Bronchial epithelial cell (primary cell): ENCODE results near the gene LINS1. TPM values are rescaled to one million over a fixed set of nuclear protein-coding genes. Genes with fewer than 3 reads are reported as not detected.

Experiments
- DNase-seq: peaks from one replicate; pipeline ENCODE4 v3.0.0-alpha.2; 2010; ENCODE audit warnings: low read depth
- FAIRE-seq: peaks from 2 replicates; lab custom pipeline; 2011; peaks lifted over from hg19 to GRCh38; lab: Jason Lieb, UNC
- H3K27me3 ChIP-seq: 2 replicates; pipeline ENCODE4 v1.5.1; 2011; ENCODE audit warnings: low read length; ENCODE audit not compliant: control insufficient read depth, insufficient read depth
- H3K36me3 ChIP-seq: 2 replicates; pipeline ENCODE4 v1.5.1; 2011; ENCODE audit warnings: low read length; ENCODE audit not compliant: control insufficient read depth, insufficient read depth
- H3K4me3 ChIP-seq: 2 replicates; pipeline ENCODE4 v1.5.1; 2011; ENCODE audit warnings: mild to moderate bottlenecking, low read depth, low read length, control low read depth
- CTCF ChIP-seq: IDR thresholded peaks from 2 replicates; pipeline ENCODE4 v1.5.1; 2011; ENCODE audit warnings: mild to moderate bottlenecking, moderate library complexity, low read length, control low read depth, inconsistent platforms; ENCODE audit not compliant: insufficient read depth, severe bottlenecking
- total RNA-seq: library from RNA; depleted of rRNA; stranded (reverse); fragments of >200 nt; gene quantifications from 2 replicates; pipeline ENCODE4 v1.2.1, GENCODE V29; 2014

LINS1 gene
- total RNA-seq, 1 donor from 2014 or later, result 7.6 TPM

- Histone ChIP-seq H3K4me3 (no peak overlapping the region), H3K36me3 (no peaks in the 10 kb centered on the region), H3K27me3 (no peaks in the 10 kb centered on the region)
- FAIRE-seq (no peak), DNase-seq (peak; percentile 82)
- TF ChIP-seq CTCF, result no peak
Measured at GRCh38 chr15:100536733-100537132, 65.3 kb downstream of the LINS1 start.

GRCh38 chr15:100533886-100534285 is 68.1 kb downstream of the LINS1 start:
- peak; percentile 38 for DNase-seq
- Histone ChIP-seq H3K27me3 (no peaks in the 10 kb centered on the region), H3K36me3 (no peaks in the 10 kb centered on the region), H3K4me3 (no peak overlapping the region)
- peak; percentile 7 for FAIRE-seq
- no peak for TF ChIP-seq CTCF

- Histone ChIP-seq H3K4me3 (no peak overlapping the region), H3K36me3 (no peaks in the 10 kb centered on the region), H3K27me3 (no peaks in the 10 kb centered on the region)
- no peak for TF ChIP-seq CTCF
- no peak for DNase-seq
- no peak for FAIRE-seq
Measured at GRCh38 chr15:100531823-100532327, 70.1 kb downstream of the LINS1 start.

GRCh38 chr15:100531204-100531603 is 70.8 kb downstream of the LINS1 start:
- FAIRE-seq (no peak), DNase-seq (no peak)
- Histone ChIP-seq H3K4me3 (no peak overlapping the region), H3K27me3 (no peaks in the 10 kb centered on the region), H3K36me3 (no peaks in the 10 kb centered on the region)
- TF ChIP-seq CTCF, result no peak

- peak; percentile 78 for DNase-seq
- Histone ChIP-seq H3K36me3 (no peaks in the 10 kb centered on the region), H3K4me3 (no peak overlapping the region), H3K27me3 (no peaks in the 10 kb centered on the region)
- peak; percentile 73 for FAIRE-seq
- no peak for TF ChIP-seq CTCF
Measured at GRCh38 chr15:100529556-100529955, 72.4 kb downstream of the LINS1 start.

- DNase-seq (peak; percentile 69), FAIRE-seq (peak; percentile 100)
- Histone ChIP-seq H3K36me3 (no peaks in the 10 kb centered on the region), H3K27me3 (no peaks in the 10 kb centered on the region), H3K4me3 (peak within 1 kb of the TSS; percentile 4)
- no peak for TF ChIP-seq CTCF
Measured at GRCh38 chr15:100528833-100529428, 73.1 kb downstream of the LINS1 start, which contains the start of gene CERS3. Gene CERS3, minus strand, starts transcription at chr15:100528950. Its CDS starts 27,101 bp downstream, at chr15:100501849.
